OCI-LY1 (cell line): ENCODE results near the gene LIMD2.

Source experiments
- H2AFZ ChIP-seq: fragments of 200-600 bp; sonication (generic), shearing (Covaris generic); 2 replicates; pipeline ENCODE4 v1.6.0; 2014; ENCODE audit warnings: antibody characterized with exemption, mild to moderate bottlenecking, low read length
- H3F3A ChIP-seq: fragments of 200-600 bp; sonication (generic), shearing (Covaris generic); 2 replicates; pipeline ENCODE4 v1.6.0; 2014; ENCODE audit warnings: mild to moderate bottlenecking, antibody characterized with exemption, low read length, moderate library complexity; ENCODE audit not compliant: insufficient read depth
- H3K27ac ChIP-seq: fragments of 200-600 bp; sonication (generic); 2 replicates; pipeline ENCODE4 v1.5.1; 2014; ENCODE audit warnings: low read length, mixed run types, mild to moderate bottlenecking, low read depth; ENCODE audit not compliant: poor library complexity, severe bottlenecking
- H3K27me3 ChIP-seq: fragments of 200-600 bp; sonication (generic); 2 replicates; pipeline ENCODE4 v1.6.0; 2014; ENCODE audit warnings: antibody characterized with exemption, mild to moderate bottlenecking, low read length, moderate library complexity; ENCODE audit not compliant: insufficient read depth
- H3K36me3 ChIP-seq: fragments of 200-600 bp; sonication (generic); 2 replicates; pipeline ENCODE4 v1.6.1; 2014; ENCODE audit warnings: mild to moderate bottlenecking, antibody characterized with exemption, low read length, moderate library complexity, mixed read lengths; ENCODE audit not compliant: insufficient read depth
- H3K4me1 ChIP-seq: fragments of 200-600 bp; sonication (generic); 2 replicates; pipeline ENCODE4 v1.5.1; 2014; ENCODE audit warnings: mild to moderate bottlenecking, low read length, moderate library complexity; ENCODE audit not compliant: insufficient read depth, severe bottlenecking
- H3K4me2 ChIP-seq: fragments of 200-600 bp; sonication (generic), shearing (Covaris generic); 2 replicates; pipeline ENCODE4 v1.6.1; 2014; ENCODE audit warnings: low read length
- H3K4me3 ChIP-seq: fragments of 200-600 bp; sonication (generic); 2 replicates; pipeline ENCODE4 v1.5.1; 2014; ENCODE audit warnings: low read length, low read depth, mild to moderate bottlenecking, mixed read lengths; ENCODE audit not compliant: poor library complexity, severe bottlenecking
- H3K79me2 ChIP-seq: fragments of 200-600 bp; shearing (Covaris generic); 2 replicates; pipeline ENCODE4 v1.6.1; 2016; ENCODE audit warnings: mixed run types, low read length, mixed read lengths; ENCODE audit not compliant: insufficient read depth
- H3K9ac ChIP-seq: fragments of 200-600 bp; sonication (generic), shearing (Covaris generic); 2 replicates; pipeline ENCODE4 v1.6.1; 2014; ENCODE audit warnings: mild to moderate bottlenecking, low read length, mixed read lengths
- H3K9me2 ChIP-seq: fragments of 200-600 bp; sonication (generic), shearing (Covaris generic); 2 replicates; pipeline ENCODE4 v1.6.1; 2014; ENCODE audit warnings: low read depth, mild to moderate bottlenecking, low read length, mixed read lengths
- H3K9me3 ChIP-seq: fragments of 200-600 bp; shearing (Covaris generic); 2 replicates; pipeline ENCODE4 v1.6.1; 2014; ENCODE audit warnings: low read length, mixed read lengths
- H4K20me1 ChIP-seq: fragments of 200-600 bp; sonication (generic), shearing (Covaris generic); 2 replicates; pipeline ENCODE4 v1.6.0; 2016; ENCODE audit warnings: mild to moderate bottlenecking, low read length; ENCODE audit not compliant: insufficient read depth
- CTCF ChIP-seq: fragments of 200-600 bp; sonication (generic), shearing (Covaris generic); IDR thresholded peaks from 2 replicates; pipeline ENCODE4 v1.5.1; 2017; ENCODE audit warnings: mild to moderate bottlenecking, antibody characterized with exemption, low read length, moderate library complexity, mixed read lengths
- EZH2 ChIP-seq: fragments of 200-600 bp; sonication (generic), shearing (Covaris generic); IDR thresholded peaks from 2 replicates; pipeline ENCODE4 v1.8.0; 2017; ENCODE audit warnings: borderline replicate concordance, mixed run types, mild to moderate bottlenecking, antibody characterized with exemption, low read length, moderate library complexity, mixed read lengths

Gene LIMD2

DNA sequence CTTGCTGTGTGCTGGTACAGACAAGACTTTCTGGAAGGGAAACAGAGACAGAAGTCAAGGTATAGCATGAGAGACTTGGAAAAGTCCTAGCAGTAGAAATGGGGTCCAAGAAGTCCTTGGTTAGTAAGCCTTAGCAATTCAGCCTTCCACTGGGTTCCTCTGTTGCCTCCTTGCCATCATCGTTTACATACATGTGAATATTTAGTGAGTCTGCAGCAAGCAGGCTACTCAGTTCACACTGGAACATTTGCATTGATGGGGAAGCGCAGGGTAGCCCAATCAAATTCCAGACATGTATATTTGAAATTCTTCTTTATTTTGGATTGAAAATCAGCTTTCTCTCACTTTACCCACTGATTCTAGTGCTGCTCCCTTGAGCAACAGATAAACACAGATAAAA is 27.1 kb downstream of the LIMD2 start:
- H3K4me1 ChIP-seq: no peaks in the 10 kb centered on the region
- no peak overlapping the region for H3K27ac ChIP-seq
- H3K9me2 ChIP-seq: no peaks in the 10 kb centered on the region
- H3K4me3 ChIP-seq: no peak overlapping the region
- TF ChIP-seq EZH2: no peak
- no peak for TF ChIP-seq CTCF
- no peak overlapping the region for H2AFZ ChIP-seq
- no peaks in the 10 kb centered on the region for H3K36me3 ChIP-seq
- H3F3A ChIP-seq: no peaks in the 10 kb centered on the region
- H3K9ac ChIP-seq: no peak overlapping the region
- H3K9me3 ChIP-seq: no peaks in the 10 kb centered on the region
- H3K4me2 ChIP-seq: no peak overlapping the region
- no peaks in the 10 kb centered on the region for H4K20me1 ChIP-seq
- no peaks in the 10 kb centered on the region for H3K27me3 ChIP-seq
- no peaks in the 10 kb centered on the region for H3K79me2 ChIP-seq

DNA sequence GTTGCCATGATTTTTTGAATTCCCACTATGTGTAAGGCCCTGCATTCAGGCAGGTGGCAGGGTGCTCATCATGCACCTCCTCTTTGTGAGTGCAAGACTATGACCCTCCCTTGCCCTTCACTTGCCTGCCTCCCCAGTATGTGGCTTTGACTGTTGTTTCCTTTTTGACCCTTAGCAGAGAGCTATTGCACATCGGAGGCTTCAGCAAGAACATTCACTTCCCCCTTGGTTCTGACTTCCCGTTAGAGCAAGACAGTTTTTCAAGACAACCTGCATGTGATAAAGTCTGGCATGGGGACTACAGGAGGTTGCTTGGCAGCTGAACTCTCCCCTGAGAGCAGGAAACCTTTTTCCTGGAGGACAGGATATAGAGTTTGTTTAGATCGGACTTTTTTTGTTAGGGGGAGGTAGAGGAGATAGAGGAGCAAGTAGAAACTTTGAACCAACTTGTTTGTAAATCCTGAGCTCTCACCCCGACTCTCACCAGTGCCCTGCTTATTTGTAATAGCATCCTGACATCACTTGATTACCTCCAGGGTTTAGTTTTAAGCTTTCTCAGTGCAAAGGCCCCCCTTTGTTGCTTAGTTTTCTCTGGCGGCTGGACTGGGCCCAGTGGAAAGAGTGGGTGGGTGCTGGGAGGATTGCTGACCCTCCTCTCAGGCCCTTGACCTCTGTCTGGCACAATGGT is 34.3 kb downstream of the LIMD2 start:
- peaks cover 11% of the 10 kb centered on the region; the same call in 1 of the 2 replicates for H3K36me3 ChIP-seq
- no peaks in the 10 kb centered on the region for H3K79me2 ChIP-seq
- peak overlapping the region; percentile 34 for H3K27ac ChIP-seq
- no peak overlapping the region for H3K4me3 ChIP-seq
- no peak overlapping the region for H2AFZ ChIP-seq
- TF ChIP-seq CTCF (no peak), EZH2 (no peak)
- H3K4me2 ChIP-seq: no peak overlapping the region
- H3K9ac ChIP-seq: no peak overlapping the region
- no peaks in the 10 kb centered on the region for H3F3A ChIP-seq
- peaks cover 11% of the 10 kb centered on the region for H3K4me1 ChIP-seq
- no peaks in the 10 kb centered on the region for H4K20me1 ChIP-seq
- H3K27me3 ChIP-seq: no peaks in the 10 kb centered on the region
- H3K9me3 ChIP-seq: no peaks in the 10 kb centered on the region
- H3K9me2 ChIP-seq: no peaks in the 10 kb centered on the region

GRCh38 chr17:63659850-63660249 is 40.1 kb downstream of the LIMD2 start:
- H3K27ac ChIP-seq: no peak overlapping the region
- peaks cover 25% of the 10 kb centered on the region; the same call in 1 of the 2 replicates for H3K36me3 ChIP-seq
- no peaks in the 10 kb centered on the region for H3K4me1 ChIP-seq
- no peaks in the 10 kb centered on the region for H4K20me1 ChIP-seq
- H3K27me3 ChIP-seq: no peaks in the 10 kb centered on the region
- H3K79me2 ChIP-seq: no peaks in the 10 kb centered on the region
- H2AFZ ChIP-seq: no peak overlapping the region
- H3K9me3 ChIP-seq: no peaks in the 10 kb centered on the region
- H3F3A ChIP-seq: no peaks in the 10 kb centered on the region
- H3K9me2 ChIP-seq: no peaks in the 10 kb centered on the region
- H3K9ac ChIP-seq: no peak overlapping the region
- TF ChIP-seq CTCF (no peak), EZH2 (no peak)
- no peak overlapping the region for H3K4me2 ChIP-seq
- H3K4me3 ChIP-seq: no peak overlapping the region
